ENCODE data around the gene REG4.

- TF ChIP-seq, protein P1, sequence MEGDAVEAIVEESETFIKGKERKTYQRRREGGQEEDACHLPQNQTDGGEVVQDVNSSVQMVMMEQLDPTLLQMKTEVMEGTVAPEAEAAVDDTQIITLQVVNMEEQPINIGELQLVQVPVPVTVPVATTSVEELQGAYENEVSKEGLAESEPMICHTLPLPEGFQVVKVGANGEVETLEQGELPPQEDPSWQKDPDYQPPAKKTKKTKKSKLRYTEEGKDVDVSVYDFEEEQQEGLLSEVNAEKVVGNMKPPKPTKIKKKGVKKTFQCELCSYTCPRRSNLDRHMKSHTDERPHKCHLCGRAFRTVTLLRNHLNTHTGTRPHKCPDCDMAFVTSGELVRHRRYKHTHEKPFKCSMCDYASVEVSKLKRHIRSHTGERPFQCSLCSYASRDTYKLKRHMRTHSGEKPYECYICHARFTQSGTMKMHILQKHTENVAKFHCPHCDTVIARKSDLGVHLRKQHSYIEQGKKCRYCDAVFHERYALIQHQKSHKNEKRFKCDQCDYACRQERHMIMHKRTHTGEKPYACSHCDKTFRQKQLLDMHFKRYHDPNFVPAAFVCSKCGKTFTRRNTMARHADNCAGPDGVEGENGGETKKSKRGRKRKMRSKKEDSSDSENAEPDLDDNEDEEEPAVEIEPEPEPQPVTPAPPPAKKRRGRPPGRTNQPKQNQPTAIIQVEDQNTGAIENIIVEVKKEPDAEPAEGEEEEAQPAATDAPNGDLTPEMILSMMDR (conservative IDR thresholded peaks at IDR 0.05), result no peak
- no peak for TF ChIP-seq ZFX (IDR thresholded peaks at IDR 0.05)
These were observed 3.0 kb upstream of the REG4 start for GRCh38 chr1:119814288-119814687.
